Measurements from ENCODE around the gene ARID1B.

- TF ChIP-seq POLR2A (IDR thresholded peaks at IDR 0.05) (no peak), CTCF (IDR thresholded peaks at IDR 0.05) (no peak)
Measured at GRCh38 chr6:157107571-157107914, 330.4 kb downstream of the ARID1B start.
